ENCODE results near the gene SLC43A2.

- TF ChIP-seq CTCF (IDR thresholded peaks at IDR 0.05) (no peak), POLR2A (IDR thresholded peaks at IDR 0.05) (no peak)
Measured at GRCh38 chr17:1630662-1631061, 2.0 kb upstream of the SLC43A2 start.

Measured in body of pancreas (tissue), 4 donors.